Parathyroid adenoma (tissue), 2 donors: ENCODE results near the gene NRAP.

Experiments
- H2AFZ ChIP-seq: fragments of 300-600 bp; sonication (generic); one replicate; pipeline ENCODE4 v1.7.0; 2017; ENCODE audit warnings: antibody characterized with exemption, mild to moderate bottlenecking
- H3K27ac ChIP-seq: fragments of 300-600 bp; sonication (generic); one replicate; pipeline ENCODE4 v1.7.0; 2017
- H3K27me3 ChIP-seq: fragments of 300-600 bp; sonication (generic); one replicate; pipeline ENCODE4 v1.7.0; 2017; ENCODE audit warnings: low read length; ENCODE audit not compliant: control insufficient read depth, insufficient read depth
- H3K36me3 ChIP-seq: fragments of 300-600 bp; sonication (generic); one replicate; pipeline ENCODE4 v1.7.0; 2017; ENCODE audit warnings: low read length; ENCODE audit not compliant: control insufficient read depth, insufficient read depth
- H3K4me1 ChIP-seq: fragments of 300-600 bp; sonication (generic); one replicate; pipeline ENCODE4 v1.7.0; 2017; ENCODE audit warnings: control low read depth
- H3K4me2 ChIP-seq: fragments of 300-600 bp; sonication (generic); one replicate; pipeline ENCODE4 v1.7.0; 2017; ENCODE audit warnings: low read length
- H3K4me3 ChIP-seq: fragments of 300-600 bp; sonication (generic); one replicate; pipeline ENCODE4 v1.7.0; 2017; ENCODE audit warnings: low read depth, low read length
- H3K79me2 ChIP-seq: fragments of 300-600 bp; sonication (generic); one replicate; pipeline ENCODE4 v1.7.0; 2017; ENCODE audit warnings: control low read depth
- H3K9ac ChIP-seq: fragments of 300-600 bp; sonication (generic); one replicate; pipeline ENCODE4 v1.7.0; 2017; ENCODE audit warnings: mild to moderate bottlenecking
- H3K9me3 ChIP-seq: fragments of 300-600 bp; sonication (generic); one replicate; pipeline ENCODE4 v1.7.0; 2017; ENCODE audit warnings: low read length; ENCODE audit not compliant: control insufficient read depth
- TF ChIP-seq, protein P1 (sequence below): fragments of 300-600 bp; sonication (generic); IDR thresholded peaks from one replicate; pipeline ENCODE4 v1.7.0; 2017; ENCODE audit warnings: antibody characterized with exemption, mild to moderate bottlenecking
- donor health status: primary hyperparathyroidism.

Gene NRAP

DNA sequence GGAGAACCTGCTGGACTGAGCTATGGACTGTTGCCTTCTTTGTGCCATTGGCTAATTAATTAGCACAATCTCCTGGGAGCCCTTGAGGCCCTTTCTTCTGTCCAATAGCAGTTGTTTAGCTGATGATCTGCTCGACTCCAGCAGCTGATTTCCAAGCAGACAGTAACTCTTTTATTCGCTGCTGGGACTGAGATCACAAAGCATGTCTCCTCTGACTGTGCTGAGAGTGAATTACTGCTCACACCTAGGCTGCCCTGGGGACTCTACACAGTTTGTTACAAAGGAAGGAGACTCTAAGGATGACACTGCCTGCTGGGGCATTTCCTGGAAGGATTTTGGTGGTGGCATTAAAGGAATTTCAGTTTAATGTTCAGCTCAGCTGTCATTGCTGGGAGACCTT lies 47.3 kb upstream of the NRAP start:
- Histone ChIP-seq H2AFZ (no peak overlapping the region), H3K36me3 (no peaks in the 10 kb centered on the region), H3K4me1 (peaks cover 10% of the 10 kb centered on the region), H3K27ac (no peak overlapping the region), H3K9me3 (no peaks in the 10 kb centered on the region), H3K9ac (no peak overlapping the region), H3K27me3 (no peaks in the 10 kb centered on the region), H3K4me3 (no peak overlapping the region), H3K79me2 (peaks cover 4% of the 10 kb centered on the region), H3K4me2 (no peak overlapping the region)
- TF ChIP-seq, protein P1, sequence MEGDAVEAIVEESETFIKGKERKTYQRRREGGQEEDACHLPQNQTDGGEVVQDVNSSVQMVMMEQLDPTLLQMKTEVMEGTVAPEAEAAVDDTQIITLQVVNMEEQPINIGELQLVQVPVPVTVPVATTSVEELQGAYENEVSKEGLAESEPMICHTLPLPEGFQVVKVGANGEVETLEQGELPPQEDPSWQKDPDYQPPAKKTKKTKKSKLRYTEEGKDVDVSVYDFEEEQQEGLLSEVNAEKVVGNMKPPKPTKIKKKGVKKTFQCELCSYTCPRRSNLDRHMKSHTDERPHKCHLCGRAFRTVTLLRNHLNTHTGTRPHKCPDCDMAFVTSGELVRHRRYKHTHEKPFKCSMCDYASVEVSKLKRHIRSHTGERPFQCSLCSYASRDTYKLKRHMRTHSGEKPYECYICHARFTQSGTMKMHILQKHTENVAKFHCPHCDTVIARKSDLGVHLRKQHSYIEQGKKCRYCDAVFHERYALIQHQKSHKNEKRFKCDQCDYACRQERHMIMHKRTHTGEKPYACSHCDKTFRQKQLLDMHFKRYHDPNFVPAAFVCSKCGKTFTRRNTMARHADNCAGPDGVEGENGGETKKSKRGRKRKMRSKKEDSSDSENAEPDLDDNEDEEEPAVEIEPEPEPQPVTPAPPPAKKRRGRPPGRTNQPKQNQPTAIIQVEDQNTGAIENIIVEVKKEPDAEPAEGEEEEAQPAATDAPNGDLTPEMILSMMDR: no peak

DNA sequence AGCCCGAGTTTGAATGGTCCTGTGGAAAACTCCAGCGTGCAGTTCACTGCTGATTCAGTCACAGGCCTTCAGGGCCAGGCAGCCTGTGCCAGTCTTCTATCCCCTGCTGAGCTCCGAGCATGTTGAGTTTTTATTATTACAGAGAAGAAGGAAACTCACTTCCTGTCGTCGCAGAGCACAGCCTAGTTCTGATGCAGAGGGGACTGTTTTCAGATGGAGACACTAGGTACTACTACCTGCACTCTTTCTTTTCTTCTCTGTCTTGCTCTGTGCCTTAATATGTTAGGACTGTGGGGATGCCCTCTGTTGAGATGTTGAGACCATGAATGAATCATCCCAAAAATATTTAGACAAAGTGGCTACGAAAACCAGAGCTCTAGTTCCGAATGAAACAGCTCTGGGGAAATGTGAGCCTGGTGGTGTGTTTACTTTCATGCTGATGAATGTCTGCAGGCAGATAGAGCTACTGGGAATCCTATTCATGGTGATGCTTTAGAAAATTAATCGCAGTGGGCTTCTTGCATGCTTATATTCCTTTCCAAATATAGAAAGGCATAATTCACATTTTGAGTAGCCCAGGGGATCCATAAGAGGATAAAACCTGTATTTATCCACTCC lies 45.5 kb upstream of the NRAP start:
- Histone ChIP-seq H3K9ac (no peak overlapping the region), H3K79me2 (no peaks in the 10 kb centered on the region), H3K4me1 (peaks cover 19% of the 10 kb centered on the region), H3K4me2 (no peak overlapping the region), H3K4me3 (no peak overlapping the region), H2AFZ (no peak overlapping the region), H3K9me3 (no peaks in the 10 kb centered on the region), H3K27ac (no peak overlapping the region), H3K36me3 (no peaks in the 10 kb centered on the region), H3K27me3 (no peaks in the 10 kb centered on the region)
- TF ChIP-seq, protein P1: no peak

DNA sequence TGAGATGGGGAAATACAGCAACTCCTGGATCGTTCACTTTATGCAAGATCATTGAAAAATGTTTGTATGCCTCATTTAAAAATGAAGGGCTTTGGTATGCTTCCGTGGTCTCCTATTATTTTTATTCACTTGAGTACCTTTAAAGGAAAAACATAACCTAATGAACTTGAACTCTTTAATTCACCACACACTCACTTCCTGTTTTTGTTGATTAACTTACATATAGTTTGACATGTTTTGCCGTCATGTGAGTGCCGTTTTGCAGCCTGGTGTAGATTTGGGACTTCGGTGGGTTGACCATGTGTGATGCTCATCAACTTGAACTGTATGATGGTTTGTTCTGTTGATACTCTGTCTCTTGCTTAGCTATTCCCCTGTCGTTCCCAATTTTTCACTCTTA lies 44.8 kb upstream of the NRAP start:
- TF ChIP-seq, protein P1: no peak
- Histone ChIP-seq H3K4me1 (peaks cover 19% of the 10 kb centered on the region), H3K4me2 (no peak overlapping the region), H3K27me3 (no peaks in the 10 kb centered on the region), H3K4me3 (no peak overlapping the region), H3K79me2 (no peaks in the 10 kb centered on the region), H3K9me3 (no peaks in the 10 kb centered on the region), H3K9ac (no peak overlapping the region), H2AFZ (no peak overlapping the region), H3K27ac (no peak overlapping the region), H3K36me3 (no peaks in the 10 kb centered on the region)

DNA sequence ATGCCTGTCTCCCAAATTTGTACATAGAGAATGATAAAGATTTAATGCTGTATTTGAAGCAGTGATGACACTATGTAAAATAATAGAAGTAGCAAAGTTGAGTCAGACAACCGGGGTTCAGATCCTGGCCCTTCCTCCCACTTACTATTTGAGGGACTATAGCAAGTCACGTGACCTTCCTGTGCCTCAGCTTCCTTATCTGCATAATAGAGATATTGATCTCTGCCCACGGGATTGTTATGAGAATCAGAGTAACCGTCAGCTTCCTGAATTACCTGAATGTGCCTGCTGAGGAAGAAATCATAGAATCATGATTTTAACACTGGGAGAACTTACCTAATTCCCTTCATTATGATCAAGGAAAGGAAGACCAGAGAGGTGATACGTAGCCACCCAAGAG lies 42.8 kb upstream of the NRAP start:
- Histone ChIP-seq H3K9me3 (no peaks in the 10 kb centered on the region), H3K9ac (no peak overlapping the region), H3K4me1 (peaks cover 19% of the 10 kb centered on the region), H3K27me3 (no peaks in the 10 kb centered on the region), H3K79me2 (no peaks in the 10 kb centered on the region), H3K4me3 (no peak overlapping the region), H3K4me2 (no peak overlapping the region), H3K36me3 (no peaks in the 10 kb centered on the region), H3K27ac (no peak overlapping the region), H2AFZ (peak overlapping the region; percentile 70)
- TF ChIP-seq, protein P1: no peak

DNA sequence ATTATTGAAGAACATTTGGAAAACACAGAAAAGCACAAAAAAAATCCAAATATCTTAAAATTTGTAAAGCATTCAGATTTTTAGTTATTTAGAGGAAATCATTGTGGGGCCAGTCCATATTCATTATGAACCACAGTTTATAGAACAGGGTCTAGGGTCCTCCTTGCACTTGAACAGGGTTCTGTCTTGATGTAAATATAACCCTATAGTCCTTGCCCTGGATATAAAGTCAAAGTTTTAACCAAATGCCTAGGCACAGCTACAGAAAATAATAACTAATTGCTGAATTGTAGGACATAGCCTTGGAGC lies 41.5 kb upstream of the NRAP start:
- H3K79me2 ChIP-seq: no peaks in the 10 kb centered on the region

More for the DNA sequence above, 41.5 kb upstream of the NRAP start:
- no peak overlapping the region for H3K9ac ChIP-seq
- no peaks in the 10 kb centered on the region for H3K9me3 ChIP-seq
- H3K4me2 ChIP-seq: no peak overlapping the region
- H3K27ac ChIP-seq: peak overlapping the region; percentile 59
- no peaks in the 10 kb centered on the region for H3K36me3 ChIP-seq
- no peak overlapping the region for H3K4me3 ChIP-seq
- TF ChIP-seq, protein P1: no peak
- peaks cover 19% of the 10 kb centered on the region for H3K4me1 ChIP-seq
- H3K27me3 ChIP-seq: no peaks in the 10 kb centered on the region
- peak overlapping the region; percentile 70 for H2AFZ ChIP-seq
